CD1c-positive myeloid dendritic cell (primary cell): ENCODE results near the gene PODN.
A peak's percentile ranks its signal among the peaks of the same experiment; 100 is the strongest.

ENCODE experiments used
- DNase-seq: peaks from one replicate; pipeline ENCODE4 v3.0.0-alpha.2; 2016; ENCODE audit errors: extremely low spot score

PODN gene

DNA sequence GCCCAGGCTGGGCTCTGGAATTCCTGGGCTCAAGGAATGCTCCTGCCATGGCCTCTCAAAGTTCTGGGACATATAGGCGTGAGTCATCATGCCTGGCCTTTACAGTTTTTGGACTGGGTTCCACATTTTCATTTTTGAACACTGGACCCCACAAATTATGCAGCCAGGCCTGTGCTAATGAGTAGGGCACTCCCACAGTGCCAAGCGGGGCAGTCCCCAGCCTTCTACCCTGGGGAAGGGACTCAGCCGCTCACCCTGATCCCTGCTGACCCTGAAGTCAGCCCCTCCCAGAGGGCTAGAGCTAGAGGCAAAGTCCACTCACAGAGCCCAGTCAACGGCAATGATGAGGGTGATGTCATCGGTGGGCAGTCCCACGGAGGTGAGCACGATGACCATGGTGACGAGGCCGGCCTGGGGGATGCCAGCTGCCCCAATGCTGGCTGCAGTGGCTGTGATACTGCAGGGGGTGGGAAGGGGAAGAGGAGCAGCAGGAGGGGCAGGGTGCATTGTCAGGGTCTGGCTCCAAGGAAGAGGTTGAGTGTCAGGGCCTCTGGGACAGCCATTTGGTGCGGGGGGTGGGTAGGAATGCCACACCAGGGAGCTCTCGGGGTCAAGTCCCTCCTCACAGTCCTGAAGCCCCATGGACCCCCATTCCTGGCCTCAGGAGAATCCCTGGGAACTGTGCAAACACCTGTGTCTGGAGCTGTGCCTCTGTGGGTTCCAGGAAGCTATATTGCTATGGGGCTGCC, 27.6 kb downstream of the PODN start:
- DNase-seq: no peak

GRCh38 chr1:53090227-53091147, 28.5 kb downstream of the PODN start:
- peak; percentile 9 for DNase-seq

GRCh38 chr1:53091841-53092645, 30.0 kb downstream of the PODN start:
- DNase-seq: no peak

- no peak for DNase-seq
Measured at GRCh38 chr1:53092659-53093450, 30.8 kb downstream of the PODN start.

GRCh38 chr1:53093451-53093754, 31.4 kb downstream of the PODN start:
- no peak for DNase-seq

DNA sequence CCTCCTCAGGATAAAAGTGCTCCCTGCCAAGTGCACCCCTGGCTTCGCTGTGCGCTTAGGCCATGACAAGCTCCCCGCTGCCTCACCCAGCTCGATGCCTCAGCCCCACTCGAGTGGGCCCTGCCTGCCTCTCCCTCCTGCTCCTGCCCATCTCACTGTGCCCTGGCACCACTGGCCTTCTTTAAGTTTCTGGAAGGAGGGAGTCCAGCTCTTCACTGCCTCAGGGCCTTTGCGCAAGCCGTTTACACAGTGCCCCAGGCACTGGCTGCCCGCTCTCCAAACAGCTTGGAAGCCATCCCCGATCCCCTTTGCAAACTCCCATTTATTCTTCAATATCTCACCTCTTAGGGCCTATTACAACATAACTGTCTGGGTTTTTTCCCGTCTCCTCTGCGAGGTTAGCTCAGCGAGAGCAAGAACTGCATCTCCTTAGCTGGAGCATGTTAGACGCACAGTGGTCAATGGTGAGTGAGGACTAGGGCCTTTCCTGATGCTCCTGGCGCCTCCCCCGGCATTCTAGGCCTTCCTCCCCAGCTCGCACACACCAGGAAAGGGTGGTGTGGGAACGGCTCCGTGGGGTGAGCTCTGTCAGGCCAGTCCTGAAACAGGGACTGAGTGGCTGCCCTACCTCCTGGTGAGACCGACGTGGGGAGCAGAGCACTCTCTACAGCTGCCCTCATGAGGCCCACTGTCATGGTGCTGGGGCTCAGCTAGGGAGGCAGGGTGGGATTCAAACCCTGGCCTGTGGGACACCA, 31.9 kb downstream of the PODN start:
- no peak for DNase-seq

- no peak for DNase-seq
Measured at GRCh38 chr1:53094533-53094919, 32.5 kb downstream of the PODN start.

- DNase-seq: no peak
Measured at GRCh38 chr1:53104289-53104913, 42.4 kb downstream of the PODN start.

- no peak for DNase-seq
Measured at GRCh38 chr1:53107090-53107489, 45.1 kb downstream of the PODN start.

GRCh38 chr1:53107570-53108322, 45.7 kb downstream of the PODN start:
- no peak for DNase-seq

DNA sequence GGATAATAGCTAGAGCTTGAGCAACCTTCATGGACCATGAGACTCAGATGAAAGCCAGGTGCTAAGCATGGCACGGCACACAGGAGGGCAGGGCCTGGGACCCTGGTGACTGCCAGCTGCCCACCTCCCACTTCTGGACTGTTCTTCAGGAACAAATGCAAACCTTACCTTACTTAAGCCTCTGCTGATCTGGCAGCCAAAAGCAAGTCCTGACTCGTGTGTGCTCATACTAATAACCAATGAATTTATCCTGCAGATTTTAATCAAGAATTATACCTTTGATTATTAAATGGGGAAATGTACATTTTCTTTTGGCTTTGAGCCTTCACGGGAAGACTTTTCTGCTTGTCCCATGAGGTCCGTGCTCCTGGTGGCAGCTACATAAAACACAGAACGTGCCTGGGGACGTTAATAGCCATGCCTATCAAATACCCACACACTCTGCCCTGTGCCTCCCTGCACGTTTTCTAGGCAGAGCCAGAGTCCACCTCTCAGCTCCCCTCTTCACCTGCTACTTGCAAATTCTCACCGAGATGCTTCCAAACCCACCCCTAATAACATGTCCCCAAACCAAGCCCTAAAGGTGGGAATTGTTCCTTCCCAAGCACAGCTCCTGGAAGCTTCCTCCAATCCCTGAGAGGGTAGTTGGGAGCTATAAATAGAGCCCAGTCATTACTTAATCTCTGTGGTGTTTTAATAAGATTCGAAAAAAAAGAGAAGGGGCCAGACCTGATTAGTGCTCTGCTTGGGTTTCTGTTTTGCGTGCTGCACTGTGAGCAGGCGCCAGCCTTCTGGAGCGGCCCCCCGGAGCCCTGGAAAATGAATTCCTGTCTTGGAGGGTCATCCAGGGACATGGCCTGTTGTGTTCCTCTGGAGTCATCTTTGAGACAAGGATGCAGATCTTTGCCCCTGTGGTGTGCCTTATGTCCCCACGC, 46.9 kb downstream of the PODN start:
- DNase-seq: no peak

DNA sequence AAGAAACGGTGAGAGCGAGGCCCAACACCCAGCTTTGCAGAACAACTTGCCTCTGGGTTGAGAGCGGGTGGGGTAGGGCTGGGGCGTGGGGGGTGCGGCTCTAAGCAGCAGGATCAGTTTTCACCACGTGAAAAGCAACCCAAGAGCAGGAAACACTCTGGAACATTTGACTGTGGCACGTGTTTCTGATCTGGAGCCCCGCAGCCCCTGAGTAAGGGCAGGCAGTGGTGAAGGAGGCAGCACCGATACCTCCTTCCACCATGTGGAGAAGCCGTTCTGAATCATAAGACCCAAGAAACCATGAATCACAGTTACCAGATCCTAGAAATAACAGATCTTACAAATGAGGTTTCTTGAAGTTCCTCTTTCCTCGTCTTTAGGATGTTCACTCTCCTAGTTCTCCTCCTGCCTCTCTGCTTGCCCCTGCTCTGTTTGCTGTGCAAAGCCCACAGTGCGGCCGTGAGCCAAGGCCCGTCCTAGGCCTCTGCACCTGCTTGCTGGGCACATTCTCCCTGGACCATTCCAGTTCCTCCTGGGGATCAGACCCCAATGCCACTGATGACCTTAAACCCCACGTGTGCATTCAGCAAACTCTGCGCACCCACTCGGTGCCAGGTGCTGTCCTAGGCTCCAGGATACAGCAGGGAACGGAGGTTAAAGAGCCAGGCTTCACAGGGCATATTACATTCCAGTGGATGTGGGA, 48.5 kb downstream of the PODN start:
- peak; percentile 73 for DNase-seq

- DNase-seq: peak; percentile 31
Measured at GRCh38 chr1:53111073-53111556, 49.1 kb downstream of the PODN start.

DNA sequence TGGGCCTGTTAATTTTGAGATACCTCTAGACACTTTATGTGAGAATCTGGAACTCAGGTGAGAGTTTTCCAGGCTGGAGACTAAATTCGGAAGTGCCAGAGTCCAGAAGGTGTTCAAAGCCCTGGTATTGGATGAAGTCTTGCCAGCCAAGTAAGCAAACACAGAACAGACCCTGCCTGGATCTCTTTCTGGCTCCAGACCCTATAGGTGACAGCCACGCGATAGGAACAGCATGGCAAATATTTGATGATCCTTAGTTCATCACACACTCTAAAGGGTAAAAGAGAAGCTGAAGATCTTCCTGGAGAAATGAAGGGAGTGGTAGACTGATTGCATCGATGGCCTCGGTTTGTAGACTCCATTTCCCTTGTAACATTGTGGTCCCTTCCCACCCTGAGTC, 49.7 kb downstream of the PODN start:
- DNase-seq: no peak

- no peak for DNase-seq
Measured at GRCh38 chr1:53112271-53112774, 50.3 kb downstream of the PODN start.

DNA sequence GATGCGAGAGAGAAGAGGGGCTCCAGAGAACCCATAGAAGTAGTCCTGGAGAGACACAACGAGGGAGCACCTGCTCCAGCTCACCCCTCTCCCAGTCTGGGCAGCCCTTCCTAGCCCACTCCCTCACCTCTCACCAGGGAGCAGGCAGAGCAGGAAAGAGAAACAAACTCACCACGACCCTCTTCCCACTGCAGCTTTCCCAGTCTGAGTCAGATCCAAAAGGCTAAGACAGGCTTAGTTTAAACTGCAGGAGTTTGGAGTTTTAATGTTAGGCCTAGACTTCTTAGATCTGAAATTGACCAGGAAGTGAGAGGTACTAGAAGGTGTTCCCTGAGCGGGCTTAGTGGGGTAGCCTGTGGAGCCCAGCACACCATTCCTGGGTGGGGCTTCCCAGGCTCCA, 50.8 kb downstream of the PODN start:
- no peak for DNase-seq

- DNase-seq: no peak
Measured at GRCh38 chr1:53114090-53114489, 52.1 kb downstream of the PODN start.
